NCI-H226 (cell line): ENCODE data around the gene ADAM12.
"Not testable (repeated sequence)": the region's sequence is repeated elsewhere in the genome, so short reads cannot be mapped to it uniquely, and the experiment has no call there.

Source experiments
- DNase-seq: peaks from one replicate; pipeline ENCODE4 v3.0.0-alpha.2; 2015

The ADAM12 gene

DNA sequence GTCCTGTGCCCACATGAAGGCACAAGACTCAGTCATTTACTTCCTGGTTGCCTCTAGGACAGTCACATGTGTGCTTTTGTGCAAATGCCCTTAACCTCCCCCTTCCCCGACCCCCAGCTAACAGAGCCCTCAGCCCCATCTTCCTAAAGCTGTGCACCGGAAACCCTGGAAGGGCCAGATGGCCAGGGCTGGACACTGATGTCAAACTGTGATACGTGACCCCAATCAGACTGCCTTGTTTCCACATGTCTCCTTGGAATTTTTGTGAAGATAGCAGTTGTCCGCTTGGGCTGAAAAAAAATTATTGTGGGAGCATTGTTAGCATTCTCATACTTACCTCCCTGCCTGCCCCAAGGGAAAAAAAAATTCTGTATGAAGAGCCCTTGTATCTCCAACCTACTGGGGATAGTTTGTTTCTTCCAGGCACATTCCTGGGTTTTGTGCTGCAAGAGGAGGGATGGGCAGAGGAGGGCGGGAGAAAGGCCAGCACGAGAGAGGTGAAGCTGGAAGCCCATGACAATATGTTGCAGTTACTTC, 17.0 kb upstream of the ADAM12 start:
- DNase-seq: peak; percentile 30

GRCh38 chr10:126402721-126403695, 14.7 kb upstream of the ADAM12 start:
- DNase-seq: no peak

DNA sequence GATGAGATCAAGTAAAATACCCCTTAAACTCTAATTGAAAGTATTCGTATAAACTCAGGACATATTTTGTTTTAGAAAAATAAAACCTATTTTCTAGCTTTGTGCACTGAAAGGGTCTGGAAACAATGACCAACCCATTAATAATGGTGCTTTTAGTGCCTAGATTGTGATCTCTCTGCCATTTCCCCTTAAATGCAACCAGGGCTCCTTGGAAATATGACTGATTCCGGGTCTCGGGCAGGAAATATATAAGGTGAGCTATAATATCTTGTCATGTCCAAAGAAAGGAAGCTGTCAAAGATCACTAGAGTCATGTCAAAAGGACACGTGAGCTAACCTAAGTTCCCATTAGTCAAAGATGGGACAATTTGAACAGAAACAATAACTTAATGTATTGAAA, 12.4 kb upstream of the ADAM12 start:
- no peak for DNase-seq

DNA sequence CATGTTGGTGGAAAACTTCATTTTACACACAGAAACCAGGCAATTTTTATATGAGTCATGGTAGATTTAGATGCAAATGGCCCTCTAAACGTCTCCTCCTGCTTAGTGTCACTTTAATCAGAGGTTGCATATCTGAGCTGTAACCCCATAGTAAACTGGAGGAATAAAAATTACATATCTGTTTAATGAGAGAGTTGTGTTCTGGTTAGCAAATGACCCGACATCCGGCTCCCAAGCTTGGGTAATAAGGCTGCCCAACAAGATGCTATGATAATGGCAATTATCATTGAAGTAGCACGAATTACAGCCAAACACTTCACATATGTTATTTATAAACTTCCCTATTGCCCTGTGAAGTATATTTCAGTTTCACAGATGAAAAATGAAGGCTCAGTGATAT, 10.6 kb upstream of the ADAM12 start:
- DNase-seq: no peak

DNA sequence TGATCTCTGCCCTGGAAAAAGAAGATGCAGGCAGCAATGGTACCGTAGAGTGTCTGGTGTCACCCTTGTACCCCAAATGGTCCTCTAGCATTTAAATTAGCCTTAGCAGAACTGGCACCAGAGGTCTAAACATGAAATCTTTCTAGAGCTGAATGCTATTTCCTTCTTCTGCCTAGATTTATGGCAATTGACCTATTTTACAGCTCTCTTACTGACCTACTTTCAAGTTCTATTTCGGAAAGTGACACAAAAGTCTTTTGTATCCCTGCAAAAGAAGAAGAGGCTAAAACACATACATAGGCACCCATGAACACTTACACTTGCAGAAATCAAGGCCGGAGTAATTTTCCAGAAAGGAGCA, 10.1 kb upstream of the ADAM12 start:
- DNase-seq: no peak

- peak; percentile 85 for DNase-seq
These were observed 9.5 kb upstream of the ADAM12 start for GRCh38 chr10:126397640-126398382.

DNA sequence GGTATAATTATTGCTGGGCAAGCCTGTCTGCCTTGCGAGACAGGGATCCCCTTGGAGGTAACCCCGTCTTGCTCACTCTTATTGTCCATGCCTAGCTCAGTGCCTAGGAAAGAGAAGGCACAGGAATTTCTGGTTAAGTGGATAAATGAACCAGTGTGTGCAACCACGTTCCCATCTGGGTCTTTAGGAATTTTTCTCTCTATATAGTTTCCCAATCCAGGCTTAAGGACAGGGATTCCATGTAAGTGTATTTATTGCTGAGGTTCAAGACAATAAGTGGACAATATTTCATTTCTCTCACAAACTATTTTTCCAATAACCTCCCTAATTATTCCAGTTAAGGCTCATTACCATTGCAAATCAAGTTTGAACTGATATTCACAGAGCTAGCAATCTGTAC, 8.9 kb upstream of the ADAM12 start:
- no peak for DNase-seq

GRCh38 chr10:126394948-126395347, 6.7 kb upstream of the ADAM12 start:
- no peak for DNase-seq

- DNase-seq: no peak
These were observed 4.8 kb upstream of the ADAM12 start for GRCh38 chr10:126393076-126393475.

GRCh38 chr10:126392469-126392868, 4.2 kb upstream of the ADAM12 start:
- DNase-seq: no peak

GRCh38 chr10:126392068-126392467, 3.8 kb upstream of the ADAM12 start:
- DNase-seq: no peak

DNA sequence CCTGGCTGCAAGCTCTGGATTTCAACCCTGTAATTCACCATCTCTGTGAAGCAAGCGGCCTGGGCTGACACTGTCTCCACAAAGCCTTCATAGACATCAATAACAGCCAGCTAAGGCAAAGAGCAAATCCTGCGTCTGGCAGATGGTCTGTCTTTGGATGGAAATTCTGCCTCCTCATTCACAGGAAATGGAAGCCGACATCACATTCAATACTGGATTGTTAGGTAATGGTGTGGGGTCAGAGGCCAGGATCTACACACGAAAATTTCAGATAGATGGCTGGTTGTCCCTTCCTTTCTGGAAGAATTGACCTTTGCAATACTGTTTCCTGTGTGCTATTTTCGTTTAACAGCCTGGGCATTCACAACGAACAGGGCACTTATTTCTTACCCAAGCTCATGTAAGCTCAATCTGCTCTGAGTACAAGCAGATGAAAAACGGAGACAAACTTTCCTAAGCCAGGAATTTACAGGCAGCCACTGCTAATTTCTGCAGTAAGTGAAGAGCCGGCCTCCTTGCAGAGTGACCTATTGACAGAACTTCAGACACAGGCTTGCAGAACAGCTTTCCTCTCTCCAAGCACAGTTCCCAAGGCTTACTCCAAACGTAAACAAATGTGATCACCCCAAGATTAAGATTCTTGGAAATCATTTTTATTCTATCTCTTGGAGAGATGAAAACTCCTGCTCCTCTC, 3.1 kb upstream of the ADAM12 start:
- DNase-seq: no peak

DNA sequence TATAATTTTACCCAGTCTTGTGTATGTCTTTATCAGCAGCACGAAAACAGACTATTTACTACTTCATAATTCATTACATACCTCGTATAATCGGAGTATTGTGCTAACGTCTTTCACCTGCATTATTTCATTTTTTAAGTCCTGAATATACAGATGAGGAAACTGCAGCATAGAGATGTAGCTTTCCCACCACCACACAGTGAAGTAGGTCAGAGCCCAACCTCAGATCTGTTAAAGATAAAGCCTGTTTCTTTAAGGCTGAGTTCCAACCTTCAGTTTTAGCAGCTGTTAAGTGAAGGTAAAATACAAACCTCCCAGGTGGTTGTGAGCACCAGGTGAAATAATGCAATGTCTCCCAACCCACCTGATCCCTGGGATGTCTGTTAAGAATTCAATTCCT, 2.0 kb upstream of the ADAM12 start:
- no peak for DNase-seq

DNA sequence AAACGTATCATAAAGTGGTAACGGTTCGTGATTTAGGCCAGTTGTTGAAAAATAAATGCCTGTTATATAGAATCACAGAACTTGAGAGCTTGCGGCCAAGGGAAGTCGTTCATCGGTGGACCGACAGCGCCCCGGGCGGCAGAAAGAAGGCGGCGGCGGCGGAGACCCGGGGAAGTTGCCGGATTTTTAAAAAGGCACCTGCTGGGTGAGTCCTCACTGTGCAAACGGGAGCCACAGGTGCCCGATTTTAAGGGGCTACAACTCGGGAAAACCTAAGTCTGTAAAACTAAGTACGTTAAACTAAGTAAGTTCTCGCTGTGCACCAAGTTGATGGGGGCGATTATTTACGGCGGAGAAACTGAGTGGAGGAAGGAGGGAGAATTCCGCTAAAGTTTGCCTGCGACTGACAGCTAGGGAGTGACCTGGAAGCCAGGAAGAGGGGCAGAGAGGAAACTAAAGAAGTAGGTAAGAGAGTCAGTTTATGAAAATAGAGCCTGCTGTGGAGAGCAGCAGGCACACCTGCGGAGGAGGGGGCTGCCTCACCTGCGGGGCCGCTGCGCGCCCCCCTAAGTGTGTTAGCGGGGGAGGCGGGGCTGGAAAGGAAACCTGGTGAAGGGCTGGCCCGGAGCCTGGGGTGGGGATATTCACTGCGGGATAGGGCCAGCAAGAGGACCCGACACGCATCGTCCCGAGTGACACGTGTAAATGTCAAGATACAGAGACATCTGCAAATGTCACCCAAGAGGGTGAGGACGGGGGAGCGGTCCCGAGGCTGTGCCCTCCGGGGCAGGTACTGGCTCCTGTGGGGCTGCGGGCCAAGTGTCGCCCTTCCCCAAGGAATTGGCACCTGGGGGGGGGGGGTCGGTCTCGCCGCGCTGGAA, 996 bp downstream of the ADAM12 start:
- DNase-seq: peak; percentile 45

DNA sequence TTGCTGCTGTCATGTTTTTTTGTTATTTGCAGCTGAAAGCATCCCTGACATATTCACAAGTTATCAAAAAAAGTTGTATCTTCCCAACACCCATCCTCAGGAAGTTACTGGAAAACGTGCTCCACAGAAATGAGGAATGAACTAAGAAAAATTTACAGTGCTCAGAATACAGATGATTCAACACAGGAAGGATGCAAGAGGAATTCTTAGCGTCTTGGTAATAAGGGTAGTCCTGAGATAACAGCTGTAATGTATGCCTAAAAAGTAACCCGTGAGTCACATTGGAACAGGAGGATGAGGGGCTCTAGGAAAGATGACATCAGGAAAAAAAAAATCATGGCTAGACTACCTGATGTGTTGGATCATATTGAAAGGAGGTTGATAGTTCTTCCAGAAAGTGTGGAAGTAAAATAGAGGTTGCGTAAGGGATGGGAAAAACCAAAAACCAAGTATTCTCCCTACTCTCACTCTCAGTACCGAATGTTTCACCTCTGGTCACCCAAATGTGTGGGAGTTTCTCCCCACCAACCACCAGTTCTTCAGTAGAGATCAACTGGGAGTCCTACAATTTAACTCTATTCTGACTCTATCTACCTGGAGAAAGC, 3.9 kb downstream of the ADAM12 start:
- DNase-seq: peak; percentile 86

DNA sequence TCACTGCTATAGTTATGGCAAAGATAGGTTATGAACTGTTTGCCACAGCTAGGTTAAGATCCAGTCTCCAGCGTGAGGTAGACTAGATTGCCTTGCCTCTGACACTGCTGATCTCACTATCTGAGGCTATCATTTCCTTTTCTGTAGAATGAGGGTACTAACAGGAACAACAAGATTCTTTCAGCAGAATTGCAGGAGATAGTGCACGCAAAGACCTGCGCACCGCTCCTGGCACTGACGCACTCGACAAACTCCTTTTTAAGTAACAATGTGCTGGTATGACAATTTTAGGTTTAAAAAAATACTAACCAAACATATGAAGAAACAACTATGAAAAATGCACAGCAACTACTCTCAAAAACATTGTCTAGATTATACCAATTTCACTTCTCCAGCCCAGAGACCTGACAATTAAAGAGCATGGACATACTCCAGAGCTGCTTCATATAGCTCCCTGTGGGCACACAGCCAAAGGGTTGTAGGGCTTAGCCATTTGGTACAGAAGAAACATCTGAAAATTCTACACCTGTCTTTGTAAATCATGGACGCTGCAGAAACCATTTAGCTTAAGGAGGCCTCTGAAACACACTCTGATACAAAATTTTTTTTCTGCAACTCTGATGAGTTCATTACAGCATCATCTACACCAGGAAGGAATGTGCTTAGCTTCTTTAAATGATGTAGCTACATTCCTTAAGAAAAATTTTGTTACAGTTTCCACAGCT, 7.8 kb downstream of the ADAM12 start:
- DNase-seq: no peak

DNA sequence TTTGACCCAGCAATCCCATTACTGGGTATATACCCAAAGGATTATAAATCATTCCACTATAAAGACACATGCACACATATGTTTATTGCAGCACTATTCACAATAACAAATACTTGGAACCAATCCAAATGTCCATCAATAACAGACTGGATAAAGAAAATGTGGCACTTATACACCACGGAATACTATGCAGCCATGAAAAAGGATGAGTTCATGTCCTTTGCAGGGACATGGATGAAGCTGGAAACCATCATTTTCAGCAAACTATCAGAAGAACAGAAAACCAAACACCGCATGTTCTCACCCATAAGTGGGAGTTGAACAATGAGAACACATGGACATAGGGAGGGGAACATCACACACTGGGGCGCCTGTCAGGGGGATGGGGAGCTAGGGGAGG, 9.1 kb downstream of the ADAM12 start:
- DNase-seq: not testable (repeated sequence)

GRCh38 chr10:126376956-126377355, 11.3 kb downstream of the ADAM12 start:
- peak; percentile 33 for DNase-seq

- DNase-seq: no peak
These were observed 12.2 kb downstream of the ADAM12 start for GRCh38 chr10:126375926-126376554.

DNA sequence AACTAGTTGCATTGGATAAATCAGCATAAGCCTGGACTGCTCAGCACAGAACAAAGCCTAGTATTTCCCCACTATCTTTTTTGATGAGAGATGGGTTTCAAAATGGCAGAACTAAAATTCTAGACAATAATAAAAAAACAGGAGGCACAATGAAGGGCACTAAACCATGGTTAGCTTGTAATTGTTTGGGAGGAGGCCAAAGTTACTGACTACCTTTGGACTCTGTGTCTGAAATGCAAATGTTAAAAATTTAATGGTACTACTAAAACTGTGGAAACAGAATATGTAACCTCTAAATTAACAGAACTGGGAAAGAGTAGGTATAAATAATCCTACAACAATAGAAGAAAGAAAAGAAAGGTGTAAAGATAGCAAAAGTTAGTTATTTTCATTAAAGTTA, 13.0 kb downstream of the ADAM12 start:
- DNase-seq: no peak

DNA sequence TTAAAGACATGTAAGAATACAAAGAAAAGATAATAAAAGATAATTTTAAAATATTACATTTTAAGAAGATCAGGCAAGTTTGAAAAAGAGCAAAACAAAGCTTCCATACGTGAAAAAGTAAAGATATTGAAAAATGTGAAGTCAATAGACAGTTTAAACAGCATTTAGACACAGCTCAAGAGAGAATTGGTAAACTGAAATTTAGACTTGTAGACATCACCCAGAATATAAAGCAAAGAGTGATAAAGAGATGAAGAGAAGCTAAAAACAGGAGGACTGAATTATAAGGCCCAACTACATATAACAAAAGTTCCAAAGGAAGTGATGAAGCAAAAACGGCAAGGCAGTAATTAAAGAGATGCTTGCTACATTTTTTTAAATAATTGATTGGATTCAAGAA, 13.8 kb downstream of the ADAM12 start:
- no peak for DNase-seq
